ENCODE measurements around the gene CEP55. TPM values are rescaled to one million over a fixed set of nuclear protein-coding genes. Genes with fewer than 3 reads are reported as not detected.

The CEP55 gene
- total RNA-seq, 1 experiment from 2014 or later: 62.6 TPM

GRCh38 chr10:93501650-93502049 is 5.2 kb downstream of the CEP55 start:
- Histone ChIP-seq H2AFZ (ENCODE audit: low read length) (no peak overlapping the region), H3K9me2 (replicated peaks; ENCODE audit: low read length) (no peaks in the 10 kb centered on the region), H3K27ac (ENCODE audit: low read length) (no peak overlapping the region), H3K4me1 (ENCODE audit: insufficient read depth, low read length) (peaks cover 12% of the 10 kb centered on the region; the same call in 1 of the 2 replicates), H3F3A (ENCODE audit: low read length, unreplicated experiment) (no peaks in the 10 kb centered on the region), H4K20me1 (ENCODE audit: low read length) (no peaks in the 10 kb centered on the region), H3K4me2 (ENCODE audit: low read length) (no peak overlapping the region), H3K4me3 (ENCODE audit: low read length) (no peak overlapping the region), H3K27me3 (ENCODE audit: low read length) (no peaks in the 10 kb centered on the region), H3K9me3 (ENCODE audit: low read length) (no peaks in the 10 kb centered on the region), H3K9ac (ENCODE audit: low read length) (no peak overlapping the region), H3K79me2 (ENCODE audit: low read length) (peaks cover 53% of the 10 kb centered on the region), H3K36me3 (ENCODE audit: low read depth, low read length) (peaks cover 7% of the 10 kb centered on the region; the same call in 1 of the 2 replicates)
- intact Hi-C loops (cut with micrococcal nuclease): no loop called here
- ChIA-PET CTCF (no interaction called here), POLR2A (ENCODE audit: unreplicated experiment) (no interaction called here)
- BruUV-seq (replicated peaks): no TSS peak
- no peak for DNase-seq
- no peak for ATAC-seq
- no peak for TF ChIP-seq CTCF (conservative IDR thresholded peaks at IDR 0.05; ENCODE audit: low read depth, low read length)
- TF ChIP-seq EZH2phosphoT487 (IDR thresholded peaks at IDR 0.05; ENCODE audit: borderline replicate concordance, low read length): no peak
- no peak for TF ChIP-seq EZH2 (IDR thresholded peaks at IDR 0.05; ENCODE audit: low read length, unreplicated experiment)

DNA sequence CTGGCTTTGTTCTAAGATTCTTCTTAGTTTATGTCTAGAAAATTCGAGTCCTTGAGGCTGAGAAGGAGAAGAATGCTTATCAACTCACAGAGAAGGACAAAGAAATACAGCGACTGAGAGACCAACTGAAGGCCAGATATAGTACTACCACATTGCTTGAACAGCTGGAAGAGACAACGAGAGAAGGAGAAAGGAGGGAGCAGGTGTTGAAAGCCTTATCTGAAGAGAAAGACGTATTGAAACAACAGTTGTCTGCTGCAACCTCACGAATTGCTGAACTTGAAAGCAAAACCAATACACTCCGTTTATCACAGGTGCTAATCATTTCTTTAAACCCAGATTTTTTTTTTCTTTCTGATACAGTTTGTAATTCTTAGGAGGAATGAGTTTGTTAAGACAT is 6.7 kb downstream of the CEP55 start:
- H4K20me1 ChIP-seq (ENCODE audit: low read length): no peaks in the 10 kb centered on the region
- TF ChIP-seq EZH2 (IDR thresholded peaks at IDR 0.05; ENCODE audit: low read length, unreplicated experiment): no peak
- peaks cover 7% of the 10 kb centered on the region; the same call in 1 of the 2 replicates for H3K4me1 ChIP-seq (ENCODE audit: insufficient read depth, low read length)
- H3K27ac ChIP-seq (ENCODE audit: low read length): no peak overlapping the region
- peaks cover 7% of the 10 kb centered on the region; the same call in 1 of the 2 replicates for H3K36me3 ChIP-seq (ENCODE audit: low read depth, low read length)
- ChIA-PET POLR2A (ENCODE audit: unreplicated experiment) (no interaction called here), CTCF (no interaction called here)
- H3K9me3 ChIP-seq (ENCODE audit: low read length): no peaks in the 10 kb centered on the region
- H3K79me2 ChIP-seq (ENCODE audit: low read length): peaks cover 39% of the 10 kb centered on the region
- ATAC-seq (no peak), DNase-seq (no peak)
- no peaks in the 10 kb centered on the region for H3K9me2 ChIP-seq (replicated peaks; ENCODE audit: low read length)
- H2AFZ ChIP-seq (ENCODE audit: low read length): no peak overlapping the region
- no TSS peak for BruUV-seq (replicated peaks)
- H3F3A ChIP-seq (ENCODE audit: low read length, unreplicated experiment): no peaks in the 10 kb centered on the region
- H3K4me3 ChIP-seq (ENCODE audit: low read length): no peak overlapping the region
- H3K9ac ChIP-seq (ENCODE audit: low read length): no peak overlapping the region
- H3K4me2 ChIP-seq (ENCODE audit: low read length): no peak overlapping the region
- H3K27me3 ChIP-seq (ENCODE audit: low read length): no peaks in the 10 kb centered on the region
- intact Hi-C loops (cut with micrococcal nuclease): no loop called here

DNA sequence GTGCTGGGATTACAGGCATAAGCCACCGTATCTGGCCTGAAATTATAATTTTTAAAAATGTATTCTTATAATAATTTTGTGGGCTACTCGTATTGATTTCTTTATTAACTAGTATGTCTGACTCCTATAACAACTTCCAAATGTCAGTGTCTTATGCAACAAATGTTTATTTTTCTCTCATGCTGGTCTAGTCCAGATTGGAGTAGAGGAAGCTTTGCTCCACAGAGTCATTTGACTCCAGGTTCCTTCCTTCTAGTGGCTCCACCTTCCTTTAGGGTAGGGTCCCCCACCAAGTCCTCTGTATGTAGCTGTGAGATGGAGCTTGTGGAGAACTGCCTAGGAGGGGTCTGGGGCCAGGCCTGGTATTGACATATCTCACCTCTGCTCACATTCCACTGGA is 8.7 kb downstream of the CEP55 start:
- Histone ChIP-seq H3K4me3 (ENCODE audit: low read length) (no peak overlapping the region), H3K79me2 (ENCODE audit: low read length) (peaks cover 19% of the 10 kb centered on the region), H4K20me1 (ENCODE audit: low read length) (no peaks in the 10 kb centered on the region), H3K9ac (ENCODE audit: low read length) (no peak overlapping the region), H3K9me3 (ENCODE audit: low read length) (no peaks in the 10 kb centered on the region), H3F3A (ENCODE audit: low read length, unreplicated experiment) (no peaks in the 10 kb centered on the region), H3K4me2 (ENCODE audit: low read length) (no peak overlapping the region), H3K27ac (ENCODE audit: low read length) (no peak overlapping the region), H3K9me2 (replicated peaks; ENCODE audit: low read length) (no peaks in the 10 kb centered on the region), H3K27me3 (ENCODE audit: low read length) (no peaks in the 10 kb centered on the region), H3K4me1 (ENCODE audit: insufficient read depth, low read length) (no peaks in the 10 kb centered on the region), H3K36me3 (ENCODE audit: low read depth, low read length) (peaks cover 11% of the 10 kb centered on the region; the same call in 1 of the 2 replicates), H2AFZ (ENCODE audit: low read length) (no peak overlapping the region)
- ChIA-PET POLR2A (ENCODE audit: unreplicated experiment) (no interaction called here), CTCF (no interaction called here)
- BruUV-seq (replicated peaks): no TSS peak
- intact Hi-C loops (cut with micrococcal nuclease): no loop called here
- no peak for ATAC-seq
- no peak for DNase-seq
- TF ChIP-seq EZH2 (IDR thresholded peaks at IDR 0.05; ENCODE audit: low read length, unreplicated experiment): no peak
- no peak for TF ChIP-seq EZH2phosphoT487 (IDR thresholded peaks at IDR 0.05; ENCODE audit: borderline replicate concordance, low read length)
- TF ChIP-seq CTCF (conservative IDR thresholded peaks at IDR 0.05; ENCODE audit: low read depth, low read length): no peak
